Stimulated activated naive CD8-positive, alpha-beta T cell treated with anti-CD3 and anti-CD28 coated beads, Interleukin-15, amount 100 ng/mL, for 72 hours (primary cell): ENCODE data around the gene CERKL.

Experiments used
- ATAC-seq: fragments of 150-1000 bp; cut with Tn5 transposase; 2 replicates; pipeline ENCODE4 v1.10.0; 2021; ENCODE audit warnings: mild to moderate bottlenecking, moderate library complexity
- DNase-seq, 2 donors: peaks; one replicate each; pipeline ENCODE4 v3.0.0; 2021 to 2022
- H3K27ac Mint-ChIP-seq, 2 donors: one replicate each; pipeline ENCODE4 v1.8.0; 2022; ENCODE audit warnings: mild to moderate bottlenecking in 2 of 2, mixed read lengths in 2 of 2, moderate library complexity in 2 of 2
- H3K27me3 Mint-ChIP-seq: one replicate; pipeline ENCODE4 v1.8.0; 2022; ENCODE audit warnings: mixed read lengths
- H3K4me1 Mint-ChIP-seq: one replicate; pipeline ENCODE4 v1.8.0; 2022; ENCODE audit warnings: mild to moderate bottlenecking, mixed read lengths
- H3K4me3 Mint-ChIP-seq, 2 donors: one replicate each; pipeline ENCODE4 v1.8.0; 2022; ENCODE audit warnings: mild to moderate bottlenecking in 2 of 2, mixed read lengths in 2 of 2, moderate library complexity in 1 of 2
- H3K9me3 Mint-ChIP-seq, 2 donors: one replicate each; pipeline ENCODE4 v1.8.0; 2022; ENCODE audit warnings: mixed read lengths in 2 of 2

Gene CERKL

DNA sequence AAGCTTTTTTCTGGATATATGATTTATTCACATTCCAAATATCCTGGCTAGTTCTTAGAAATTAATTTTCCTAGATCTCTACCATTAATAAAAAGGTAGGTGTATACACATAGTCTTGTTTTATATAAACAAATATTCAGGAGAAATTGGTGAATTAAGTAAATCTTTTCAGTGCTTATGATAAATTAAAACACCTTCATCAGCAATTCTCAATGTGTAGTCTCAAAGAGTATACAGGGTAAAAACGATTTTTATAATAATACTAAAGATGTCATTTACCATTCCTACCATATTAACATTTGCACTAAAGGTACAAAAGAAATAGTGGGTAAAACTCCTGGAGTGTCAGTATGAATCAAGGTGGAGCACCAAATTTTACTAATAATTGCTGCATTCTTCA is 40.2 kb downstream of the CERKL start:
- no peak overlapping the region for H3K27ac Mint-ChIP-seq
- no peaks in the 10 kb centered on the region for H3K27me3 Mint-ChIP-seq
- ATAC-seq (no peak), DNase-seq (no peak)
- H3K9me3 Mint-ChIP-seq: no peaks in the 10 kb centered on the region
- no peaks in the 10 kb centered on the region for H3K4me1 Mint-ChIP-seq
- no peak overlapping the region for H3K4me3 Mint-ChIP-seq

DNA sequence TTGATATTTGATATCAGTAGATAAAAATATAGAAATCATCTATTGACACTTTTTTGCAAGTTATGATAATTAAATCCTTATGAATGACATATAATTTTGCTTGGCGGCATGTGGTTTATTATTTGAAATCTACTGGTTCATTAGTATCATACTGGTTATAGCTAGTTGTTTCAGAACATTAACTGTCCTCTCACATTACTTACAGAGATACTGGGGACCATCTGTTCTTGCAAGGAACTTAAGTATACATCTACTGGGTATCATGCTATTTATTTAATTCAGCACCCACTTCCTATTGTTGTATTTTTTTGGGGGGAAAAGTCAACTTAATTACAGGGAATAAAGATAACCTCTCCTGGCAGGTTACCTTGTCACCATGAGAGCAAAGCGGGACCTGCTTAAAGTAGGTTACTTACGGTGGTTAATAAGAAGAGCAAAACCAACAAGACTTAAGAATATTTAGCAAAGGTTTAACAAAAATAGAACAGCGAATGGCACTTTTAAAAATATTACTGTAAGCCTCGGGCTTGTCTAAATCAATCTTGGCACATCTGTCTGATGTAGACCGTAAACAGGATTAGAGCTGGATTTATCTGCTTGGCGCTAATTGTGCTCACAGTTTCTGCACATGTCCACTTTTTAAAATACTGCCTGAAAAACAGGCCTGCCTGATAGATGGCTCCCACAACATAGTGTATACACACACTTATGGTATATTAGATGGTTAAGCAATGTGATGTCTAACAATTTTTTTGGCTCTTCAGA is 41.8 kb downstream of the CERKL start:
- ATAC-seq (no peak), DNase-seq (no peak)
- Mint-ChIP-seq H3K4me1 (no peaks in the 10 kb centered on the region), H3K27me3 (no peaks in the 10 kb centered on the region), H3K4me3 (no peak overlapping the region), H3K27ac (no peak overlapping the region), H3K9me3 (no peaks in the 10 kb centered on the region)

DNA sequence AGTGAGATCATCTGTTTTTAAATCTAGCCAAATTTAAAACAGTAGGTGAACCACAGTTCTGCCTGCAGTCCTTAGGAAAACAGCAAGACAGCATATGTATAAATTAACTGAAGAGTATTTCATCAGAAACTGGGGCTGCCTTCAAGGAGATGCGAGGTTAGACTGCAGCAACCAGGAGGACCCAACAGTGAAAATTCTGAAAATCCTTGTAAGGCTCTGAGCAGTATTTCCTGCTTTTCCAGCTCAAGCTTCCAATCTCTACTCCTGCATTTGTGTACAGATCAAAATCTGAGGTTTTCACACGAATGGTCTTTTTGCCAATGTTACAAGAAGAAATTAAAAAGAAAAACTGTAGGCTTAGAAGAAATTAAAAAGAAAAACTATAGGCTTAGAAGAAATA is 43.7 kb downstream of the CERKL start:
- no peak for DNase-seq
- H3K27me3 Mint-ChIP-seq: no peaks in the 10 kb centered on the region
- no peak overlapping the region for H3K27ac Mint-ChIP-seq
- H3K9me3 Mint-ChIP-seq: no peaks in the 10 kb centered on the region
- no peak for ATAC-seq
- H3K4me3 Mint-ChIP-seq: no peak overlapping the region
- peaks cover 5% of the 10 kb centered on the region for H3K4me1 Mint-ChIP-seq

DNA sequence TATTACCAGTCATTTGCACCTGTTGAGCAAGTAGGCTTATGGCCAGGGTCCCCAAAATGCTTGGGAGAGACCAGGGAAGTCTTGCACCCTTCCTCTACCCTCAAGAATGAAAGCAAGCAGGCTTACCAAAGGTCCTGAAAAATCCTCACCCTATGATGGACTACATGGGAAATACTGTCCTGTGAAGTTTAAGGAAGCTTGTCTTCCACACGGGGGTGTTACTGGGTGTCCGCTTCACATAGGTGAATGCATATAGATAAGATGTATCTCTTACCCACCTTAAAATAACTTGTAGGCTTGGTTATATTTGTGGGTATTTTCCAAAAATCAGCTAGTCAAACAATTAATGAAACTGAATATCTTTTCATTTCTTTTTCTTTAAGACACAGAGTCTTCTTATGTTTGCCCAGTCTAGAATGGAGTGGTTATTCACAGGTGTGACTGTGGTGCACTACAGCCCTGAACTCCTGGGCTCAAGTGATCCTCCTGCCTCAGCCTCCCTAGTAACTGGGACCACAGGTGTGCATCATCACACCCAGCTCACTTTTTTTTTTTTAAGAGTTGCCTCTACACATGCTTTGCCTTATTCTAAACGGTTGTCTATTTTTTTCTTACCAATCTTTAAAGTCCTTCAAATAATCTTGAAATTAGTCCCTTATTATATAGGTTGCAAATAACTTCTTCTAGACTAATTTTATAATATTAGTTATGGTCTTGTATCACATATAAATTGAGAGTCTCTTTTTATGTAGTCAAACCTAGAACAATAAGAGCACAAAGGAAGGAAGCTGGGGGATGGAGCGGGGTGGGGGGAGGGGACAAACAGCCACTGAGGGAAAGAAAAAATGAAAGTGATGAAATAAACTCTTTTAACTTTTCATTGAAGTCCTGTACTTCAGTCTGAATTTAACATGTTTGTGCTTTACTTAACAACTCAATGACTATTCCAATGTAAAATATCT is 49.0 kb downstream of the CERKL start:
- ATAC-seq (peak; percentile 49), DNase-seq (no peak)
- H3K4me3 Mint-ChIP-seq: peak overlapping the region; percentile 27 to 41
- peaks cover 19 to 22% of the 10 kb centered on the region in 2 donors for H3K9me3 Mint-ChIP-seq
- peaks cover 26% of the 10 kb centered on the region for H3K4me1 Mint-ChIP-seq
- no peaks in the 10 kb centered on the region for H3K27me3 Mint-ChIP-seq
- peak overlapping the region in 1 of 2 donors; percentile 64 for H3K27ac Mint-ChIP-seq

DNA sequence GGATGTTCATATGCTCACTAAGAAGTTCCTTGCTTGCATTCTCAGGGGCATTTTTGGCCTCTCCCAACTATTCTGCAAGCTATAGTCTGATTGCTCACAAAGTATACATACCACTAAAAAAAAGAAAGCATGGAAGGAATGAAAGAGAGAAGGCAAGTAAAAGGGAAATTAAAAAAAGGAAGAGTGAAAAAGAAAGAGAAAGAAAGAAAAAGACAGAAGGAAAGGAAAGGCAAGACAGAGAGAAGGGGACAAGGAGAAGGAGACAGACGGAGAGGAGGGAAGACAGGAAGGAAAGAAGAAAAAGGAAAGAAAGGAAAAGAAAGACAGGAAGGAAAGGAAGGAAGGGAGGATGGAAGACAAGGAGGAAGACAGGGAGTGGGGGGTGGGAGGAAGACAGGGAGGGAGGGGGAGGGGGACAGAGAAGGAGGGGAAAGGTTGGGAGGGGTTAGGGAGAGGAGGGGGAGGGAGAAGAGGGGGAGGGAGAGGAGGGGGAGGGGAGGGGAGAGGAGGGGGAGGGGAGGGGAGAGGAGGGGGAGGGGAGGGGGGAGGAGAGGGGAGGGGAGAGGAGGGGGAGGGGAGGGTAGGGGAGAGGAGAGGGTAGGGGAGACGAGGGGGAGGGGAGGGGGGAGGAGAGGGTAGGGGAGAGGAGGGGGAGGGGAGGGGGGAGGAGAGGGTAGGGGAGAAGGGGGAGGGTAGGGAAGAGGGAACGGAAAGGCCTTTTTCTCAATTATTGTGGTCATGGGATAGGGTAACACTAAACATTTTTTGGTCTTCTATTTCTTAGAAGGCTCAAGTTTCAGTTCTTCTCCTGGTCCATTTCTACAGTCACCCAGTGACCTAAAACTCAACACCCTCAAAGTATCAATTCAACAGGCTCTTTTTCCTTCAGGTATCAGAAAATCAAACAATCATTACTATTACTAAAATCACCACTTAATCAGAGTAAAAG is 50.7 kb downstream of the CERKL start:
- ATAC-seq (no peak), DNase-seq (no peak)
- H3K4me1 Mint-ChIP-seq: peaks cover 26% of the 10 kb centered on the region
- H3K27ac Mint-ChIP-seq: no peak overlapping the region
- no peak overlapping the region for H3K4me3 Mint-ChIP-seq
- H3K27me3 Mint-ChIP-seq: no peaks in the 10 kb centered on the region
- H3K9me3 Mint-ChIP-seq: peaks cover 19 to 22% of the 10 kb centered on the region in 2 donors

DNA sequence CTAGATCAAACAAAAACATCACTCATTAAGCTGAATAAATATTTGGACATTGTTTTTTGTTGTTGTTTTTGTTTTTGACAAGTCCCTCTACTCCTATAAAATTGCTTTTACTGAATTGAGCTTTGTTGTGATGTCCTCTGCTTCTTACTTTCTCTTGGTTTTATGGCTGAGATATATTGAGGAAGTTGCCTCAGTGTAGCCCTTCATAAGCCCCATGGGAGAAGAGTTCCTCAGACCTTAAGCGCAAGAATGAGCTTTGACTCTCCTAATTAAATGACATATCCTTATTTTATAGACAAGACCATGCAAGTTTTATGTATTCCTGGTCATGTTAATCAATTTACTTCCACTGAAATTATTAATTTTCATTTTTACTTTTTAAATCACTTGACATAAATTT is 54.9 kb downstream of the CERKL start:
- DNase-seq (no peak), ATAC-seq (no peak)
- no peak overlapping the region for H3K27ac Mint-ChIP-seq

DNA sequence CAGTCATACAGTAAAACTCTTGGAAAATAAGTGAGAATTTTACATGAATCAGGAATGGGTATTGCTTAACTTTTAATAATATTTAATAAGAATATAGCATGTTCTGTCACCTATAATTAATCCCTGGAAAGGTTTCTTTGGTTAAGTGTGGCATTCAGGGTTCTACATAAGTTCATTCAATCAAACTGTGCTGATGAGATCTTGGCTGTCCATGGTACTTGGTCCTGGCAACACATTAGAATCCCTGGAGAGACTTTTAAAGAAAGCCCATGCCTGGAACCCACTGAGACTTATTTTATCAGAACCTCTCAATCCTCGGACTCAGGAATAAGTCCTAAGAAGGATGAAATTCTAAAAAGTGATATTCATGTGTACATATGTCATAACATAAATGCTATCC is 60.3 kb downstream of the CERKL start:
- Mint-ChIP-seq H3K4me1 (no peaks in the 10 kb centered on the region), H3K27me3 (no peaks in the 10 kb centered on the region), H3K9me3 (peaks cover 6 to 12% of the 10 kb centered on the region in 2 donors), H3K4me3 (no peak overlapping the region), H3K27ac (no peak overlapping the region)
- DNase-seq (no peak), ATAC-seq (no peak)

More for the DNA sequence above, 54.9 kb downstream of the CERKL start:
- Mint-ChIP-seq H3K4me3 (no peak overlapping the region), H3K9me3 (peaks cover 25 to 34% of the 10 kb centered on the region in 2 donors), H3K4me1 (peaks cover 9% of the 10 kb centered on the region), H3K27me3 (no peaks in the 10 kb centered on the region)

DNA sequence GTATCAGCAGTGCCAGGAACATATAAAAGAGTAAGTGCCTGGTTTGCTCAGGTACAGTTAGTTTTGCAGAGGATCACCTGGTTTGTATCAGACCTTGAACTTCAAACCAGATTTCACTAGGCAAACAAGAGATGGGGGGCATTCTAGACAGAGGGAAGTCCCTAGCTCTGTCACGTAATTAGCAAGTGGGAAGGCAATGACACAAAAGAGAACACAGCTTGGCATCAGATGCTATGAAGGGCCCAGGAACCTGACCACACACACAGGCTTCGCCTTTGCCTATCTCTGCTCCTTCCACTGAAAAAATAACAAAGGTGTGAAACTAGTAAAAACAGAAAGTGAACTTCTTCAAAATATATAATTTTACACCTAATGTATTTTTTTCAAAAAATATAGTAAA is 62.6 kb downstream of the CERKL start:
- ATAC-seq (no peak), DNase-seq (no peak)
- H3K4me1 Mint-ChIP-seq: no peaks in the 10 kb centered on the region
- H3K27me3 Mint-ChIP-seq: no peaks in the 10 kb centered on the region
- H3K27ac Mint-ChIP-seq: no peak overlapping the region
- H3K9me3 Mint-ChIP-seq: peaks cover 6% of the 10 kb centered on the region in 2 donors
- H3K4me3 Mint-ChIP-seq: no peak overlapping the region

DNA sequence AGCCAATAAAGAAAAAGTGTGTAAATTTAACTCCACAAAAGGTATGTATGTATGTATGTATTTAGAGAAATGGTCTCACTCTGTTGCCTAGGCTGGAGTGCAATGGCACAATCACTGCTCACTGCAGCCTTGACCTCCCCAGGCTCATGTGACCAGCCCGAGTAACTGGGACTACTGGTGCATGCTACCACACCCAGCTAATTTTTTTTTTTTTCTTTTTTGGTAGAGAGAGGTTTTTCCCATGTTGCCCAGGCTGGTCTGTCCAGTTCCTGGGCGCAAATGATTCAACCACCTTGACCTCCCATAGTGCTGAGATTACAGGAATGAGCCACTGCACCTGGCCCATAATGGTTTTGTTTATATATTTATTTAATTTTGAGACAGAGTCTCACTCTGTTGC is 67.1 kb downstream of the CERKL start:
- Mint-ChIP-seq H3K27me3 (no peaks in the 10 kb centered on the region), H3K4me1 (peaks cover 16% of the 10 kb centered on the region), H3K9me3 (no peaks in the 10 kb centered on the region), H3K4me3 (no peak overlapping the region), H3K27ac (no peak overlapping the region)
- no peak for DNase-seq
- no peak for ATAC-seq

DNA sequence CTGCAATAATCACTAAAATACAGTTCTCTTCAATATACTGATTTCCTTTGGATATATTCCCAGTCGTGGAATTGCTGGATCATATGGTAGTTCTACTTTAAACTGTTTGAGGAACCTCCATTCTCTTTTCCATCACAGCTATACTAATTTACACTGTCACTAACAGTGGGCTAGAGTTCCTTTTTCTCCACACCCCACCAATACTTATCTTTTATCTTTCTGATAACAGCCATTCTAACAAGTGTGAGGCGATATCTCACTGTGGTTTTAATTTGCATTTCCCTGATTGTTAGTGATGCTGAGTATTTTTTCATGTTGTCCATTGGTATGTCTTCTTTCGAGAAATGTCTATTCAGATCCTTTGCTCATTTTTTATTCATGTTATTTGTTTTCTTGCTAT is 68.4 kb downstream of the CERKL start:
- DNase-seq: no peak
- ATAC-seq: no peak
- Mint-ChIP-seq H3K27me3 (no peaks in the 10 kb centered on the region), H3K4me3 (no peak overlapping the region), H3K4me1 (peaks cover 16% of the 10 kb centered on the region), H3K27ac (no peak overlapping the region), H3K9me3 (no peaks in the 10 kb centered on the region)

DNA sequence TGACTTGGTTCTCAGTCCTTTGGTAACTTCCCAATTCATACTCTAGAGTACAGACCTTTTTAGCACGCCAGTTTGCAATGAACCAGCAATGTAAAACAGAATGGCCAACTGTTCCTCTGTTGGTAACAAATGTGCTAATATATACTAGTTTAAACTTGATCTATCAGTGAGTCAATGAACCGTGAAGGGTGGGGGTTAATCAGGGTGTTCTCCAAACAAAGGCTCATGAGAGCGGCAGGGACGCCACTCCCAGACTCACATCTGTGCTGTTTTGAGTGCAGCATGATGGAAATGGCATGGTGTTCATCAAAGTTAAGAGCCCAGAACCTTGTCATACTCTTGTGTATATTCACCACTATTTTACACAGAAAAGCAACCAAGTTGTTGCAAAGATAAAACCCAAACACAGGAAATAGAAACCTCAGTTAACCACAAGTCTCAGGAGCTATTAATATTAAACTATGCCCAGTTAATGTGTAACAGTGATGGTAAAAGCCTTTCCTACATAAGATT is 70.3 kb downstream of the CERKL start:
- H3K9me3 Mint-ChIP-seq: no peaks in the 10 kb centered on the region
- ATAC-seq (peak; percentile 90), DNase-seq (no peak)
- H3K4me3 Mint-ChIP-seq: no peak overlapping the region
- H3K27ac Mint-ChIP-seq: no peak overlapping the region
- H3K27me3 Mint-ChIP-seq: no peaks in the 10 kb centered on the region
- peaks cover 16% of the 10 kb centered on the region for H3K4me1 Mint-ChIP-seq

DNA sequence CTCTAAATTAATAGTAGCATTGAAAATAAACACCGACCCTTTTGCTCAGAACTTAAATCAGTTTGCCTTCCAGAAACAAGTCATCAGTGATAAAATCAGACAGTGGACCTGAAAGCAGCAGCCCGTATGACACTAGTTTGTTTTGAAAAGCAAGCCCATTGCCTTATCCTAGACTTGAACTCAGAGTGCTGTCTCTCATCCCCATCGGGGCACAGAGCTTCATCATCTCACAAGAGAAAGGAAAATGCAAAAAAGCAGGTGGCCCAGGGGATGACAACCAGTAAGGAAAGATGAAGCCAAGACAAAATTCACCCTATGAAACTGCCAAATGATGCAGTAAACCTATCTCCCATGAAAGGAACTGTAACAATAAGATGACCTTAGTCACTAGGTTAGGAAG is 71.2 kb downstream of the CERKL start:
- H3K4me3 Mint-ChIP-seq: no peak overlapping the region
- H3K27ac Mint-ChIP-seq: no peak overlapping the region
- ATAC-seq (no peak), DNase-seq (no peak)
- H3K9me3 Mint-ChIP-seq: no peaks in the 10 kb centered on the region
- peaks cover 16% of the 10 kb centered on the region for H3K4me1 Mint-ChIP-seq
- no peaks in the 10 kb centered on the region for H3K27me3 Mint-ChIP-seq

DNA sequence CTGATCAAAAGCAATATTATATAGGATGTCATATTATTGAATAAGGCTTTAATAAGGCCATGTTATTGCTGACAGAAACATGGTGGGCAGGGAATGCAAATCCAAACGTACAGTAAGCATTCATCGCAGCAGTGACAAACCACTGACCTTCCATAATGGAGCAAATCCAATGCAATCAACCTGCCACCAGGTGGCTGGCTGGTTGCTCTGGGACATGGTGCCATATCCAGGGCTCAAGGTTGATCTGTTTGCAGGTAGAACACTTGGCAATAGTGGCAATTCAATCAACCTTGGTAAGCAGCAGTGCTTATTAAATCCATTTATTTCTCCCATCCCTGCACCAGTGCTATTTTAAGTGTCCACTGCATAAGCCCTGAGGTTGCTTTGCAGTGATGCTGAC is 75.4 kb downstream of the CERKL start:
- H3K4me1 Mint-ChIP-seq: peaks cover 9% of the 10 kb centered on the region
- H3K9me3 Mint-ChIP-seq: no peaks in the 10 kb centered on the region
- H3K4me3 Mint-ChIP-seq: no peak overlapping the region
- no peaks in the 10 kb centered on the region for H3K27me3 Mint-ChIP-seq
- DNase-seq (no peak), ATAC-seq (no peak)
- H3K27ac Mint-ChIP-seq: no peak overlapping the region

DNA sequence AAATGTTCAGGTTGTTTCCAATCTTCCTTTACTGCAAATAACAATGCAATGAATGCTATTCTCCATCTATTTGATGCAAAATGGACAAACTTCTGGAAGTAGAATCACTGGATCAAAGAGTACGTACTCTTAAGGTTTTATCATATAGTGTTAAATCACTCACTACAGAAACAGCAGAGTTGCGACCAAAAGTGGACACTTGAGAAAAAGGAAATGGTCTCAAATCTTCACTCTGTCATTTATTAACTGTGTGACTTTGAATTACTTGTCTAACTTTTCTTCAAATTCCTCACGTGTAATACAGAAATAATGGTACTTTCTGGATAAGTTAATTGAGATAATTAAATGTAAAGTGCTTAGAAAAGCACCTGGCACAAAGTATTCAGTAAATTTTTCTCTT is 78.1 kb downstream of the CERKL start:
- ATAC-seq (no peak), DNase-seq (no peak)
- H3K4me1 Mint-ChIP-seq: no peaks in the 10 kb centered on the region
- no peaks in the 10 kb centered on the region for H3K9me3 Mint-ChIP-seq
- no peak overlapping the region for H3K27ac Mint-ChIP-seq
- H3K4me3 Mint-ChIP-seq: no peak overlapping the region
- peaks cover 7% of the 10 kb centered on the region for H3K27me3 Mint-ChIP-seq

DNA sequence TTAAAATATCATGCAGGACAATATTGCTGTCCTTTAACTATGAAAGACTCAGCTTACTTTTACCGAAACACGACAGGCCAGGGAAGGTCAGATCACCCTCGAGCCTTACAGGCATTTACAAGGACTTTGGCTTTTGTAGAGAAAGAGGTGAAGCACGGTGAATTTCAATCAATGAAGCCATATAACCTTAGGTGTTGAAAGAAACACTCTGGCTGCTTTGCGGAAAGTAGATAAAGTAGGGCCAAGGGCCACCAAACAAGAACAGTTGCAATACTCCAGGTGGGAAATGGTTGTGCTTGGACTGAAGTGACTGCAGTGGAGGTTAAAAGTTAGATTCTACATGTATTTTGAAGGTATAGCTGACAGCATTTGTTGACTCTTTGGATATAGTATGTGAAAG is 80.5 kb downstream of the CERKL start:
- Mint-ChIP-seq H3K4me1 (no peaks in the 10 kb centered on the region), H3K4me3 (no peak overlapping the region), H3K27ac (no peak overlapping the region), H3K27me3 (peaks cover 16% of the 10 kb centered on the region), H3K9me3 (no peaks in the 10 kb centered on the region)
- ATAC-seq (no peak), DNase-seq (no peak)
